NCI-H128 (cell line): ENCODE measurements around the gene LMX1B.

Experiments
- DNase-seq: peaks from one replicate; lab custom pipeline; 2025; ENCODE audit not compliant: unreplicated experiment; lab: John Stamatoyannopoulos, UW

Gene LMX1B

DNA sequence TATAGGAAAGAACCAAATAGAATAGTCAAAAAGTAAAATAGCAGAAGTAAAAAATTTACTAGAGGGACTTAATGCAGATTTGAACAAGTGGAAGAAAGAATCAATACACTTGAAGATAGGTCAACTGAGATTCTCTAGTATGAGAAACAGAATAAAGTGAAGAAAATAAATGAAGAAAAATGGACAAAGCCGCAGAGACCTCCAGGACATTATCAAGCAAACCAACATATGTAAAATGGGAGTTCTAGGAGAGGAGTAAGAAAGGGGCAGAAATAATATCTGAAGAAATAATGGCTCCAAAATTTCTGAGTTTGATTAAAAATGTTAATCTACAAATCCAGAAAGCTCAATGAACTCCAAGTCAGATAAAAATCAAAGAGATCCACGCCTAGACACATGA lies 121.1 kb downstream of the LMX1B start:
- no peak for DNase-seq

DNA sequence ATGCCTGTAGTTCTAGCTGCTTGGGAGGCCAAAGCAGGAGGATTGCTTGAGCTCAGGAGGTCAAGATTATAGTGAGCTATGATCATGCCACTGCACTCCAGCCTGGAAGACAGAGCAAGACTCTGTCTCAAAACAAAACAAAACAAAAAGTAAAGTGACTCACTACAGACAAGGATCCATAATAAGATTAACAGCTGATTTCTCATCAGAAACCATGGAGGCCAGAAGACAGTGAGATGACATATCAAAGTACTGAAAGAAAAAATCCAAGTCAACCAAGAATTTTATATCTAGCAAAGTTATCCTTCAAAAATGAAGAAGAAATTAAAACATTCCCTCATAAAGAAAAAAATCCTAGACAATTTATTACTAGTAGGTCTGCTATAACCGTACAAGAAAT lies 121.8 kb downstream of the LMX1B start:
- no peak for DNase-seq

DNA sequence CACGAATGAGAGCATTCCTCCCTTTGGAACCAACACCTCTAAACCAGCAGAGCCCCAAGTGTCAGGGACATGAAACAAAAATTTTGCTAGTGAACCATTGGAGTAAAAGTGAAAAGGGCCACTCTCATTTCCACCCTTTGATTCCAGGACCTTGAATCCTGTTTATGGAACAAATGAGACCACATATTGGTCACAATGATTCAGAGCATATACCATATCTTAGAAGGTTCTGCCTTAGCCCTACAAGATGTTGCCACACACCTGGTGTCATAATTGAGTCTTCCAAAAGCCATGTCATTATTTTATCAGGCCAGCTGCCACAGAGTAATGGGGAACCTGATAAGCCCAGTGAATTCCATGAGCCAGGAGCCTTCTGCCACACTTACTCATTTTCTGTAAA lies 124.8 kb downstream of the LMX1B start:
- DNase-seq = no peak

DNA sequence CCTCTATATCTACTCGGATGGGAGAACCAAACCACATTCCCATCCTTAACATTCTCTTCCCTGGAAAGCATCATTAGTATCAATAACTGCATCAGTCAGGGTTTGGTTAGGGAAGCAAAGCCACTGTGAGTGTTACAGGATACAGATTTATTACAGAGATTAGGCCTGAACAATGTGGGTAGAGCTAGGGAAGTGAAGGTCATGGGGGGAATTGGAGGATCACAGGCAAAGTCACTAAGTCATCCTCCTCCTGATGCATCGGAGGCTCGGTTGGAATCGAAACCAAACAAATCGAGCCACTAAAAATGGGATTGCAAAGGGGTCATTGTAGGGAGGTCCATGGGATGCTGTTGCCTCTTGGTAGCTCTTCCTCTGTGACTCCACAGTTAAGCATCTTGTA lies 129.3 kb downstream of the LMX1B start:
- no peak for DNase-seq

DNA sequence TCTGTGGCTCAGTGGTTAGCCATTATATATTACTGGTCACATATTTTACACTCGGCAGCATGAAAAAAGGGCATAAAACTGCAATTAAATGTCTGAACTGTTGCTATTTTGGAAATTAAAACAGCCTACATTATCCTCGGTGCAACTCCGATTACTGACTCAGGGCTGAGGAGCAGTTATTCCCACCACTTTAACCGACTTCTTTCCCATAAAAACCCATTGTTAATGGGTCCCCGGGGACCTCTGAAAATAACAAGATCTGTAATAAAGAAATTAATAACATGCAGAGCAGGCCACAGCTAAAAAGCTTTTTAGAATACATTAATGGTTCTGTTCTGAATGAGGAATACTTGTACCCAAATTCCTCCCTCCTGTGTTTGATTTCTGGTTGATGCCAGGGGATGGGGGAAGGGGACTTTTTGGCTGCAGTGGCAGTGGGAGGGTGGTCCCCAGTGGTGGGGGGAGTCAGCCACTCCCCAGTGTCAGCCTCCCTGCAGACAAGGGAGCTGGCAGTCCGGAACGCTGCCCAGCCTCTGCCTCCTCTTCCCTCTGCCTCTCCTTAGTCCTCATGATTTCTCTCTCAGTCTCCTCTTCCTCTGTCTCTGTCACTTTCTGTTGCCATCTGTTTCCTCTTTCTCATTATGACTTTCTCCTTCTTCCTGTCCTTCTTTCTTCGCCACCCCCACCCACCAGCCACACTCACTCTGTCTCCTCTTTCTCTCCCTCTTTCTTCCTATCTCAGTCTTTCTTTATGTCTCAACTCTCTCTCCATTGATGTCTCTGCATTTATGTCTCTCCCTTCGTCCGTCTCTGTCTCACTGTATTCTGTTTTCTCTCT lies 132.1 kb downstream of the LMX1B start:
- DNase-seq = no peak
